PC-9 (cell line): Measurements from ENCODE around the gene ZNF467. TPM values are rescaled to one million over a fixed set of nuclear protein-coding genes. Genes with fewer than 3 reads are reported as not detected.

ENCODE experiments used
- BruUV-seq: library from RNA; stranded (reverse); fragments of 400-500 nt; replicated peaks from 2 replicates; lab custom pipeline; 2021; lab: Mats Ljungman, UMichigan
- CTCF ChIA-PET: fragments of 300-600 bp; sonication (Branson Sonifier 250); formaldehyde crosslinking; loops from one replicate; lab custom pipeline; 2022; ENCODE audit warnings: antibody characterized with exemption; lab: Charles Lee
- POLR2A ChIA-PET: fragments of 300-600 bp; sonication (Branson Sonifier 250); formaldehyde crosslinking; loops from one replicate; lab custom pipeline; 2022; ENCODE audit warnings: antibody characterized with exemption; ENCODE audit not compliant: unreplicated experiment; lab: Charles Lee
- DNase-seq, 2 experiments: peaks; one replicate each; pipeline versions ENCODE4 v3.0.0 to v3.0.0-alpha.2; 2015 to 2022; ENCODE audit warnings: mixed read lengths in 1 of 2
- H2AFZ ChIP-seq: fragments of 200-600 bp; sonication (generic); 2 replicates; pipeline ENCODE4 v1.8.1; 2017; ENCODE audit warnings: antibody characterized with exemption
- H3F3A ChIP-seq: fragments of 200-600 bp; sonication (generic); 2 replicates; pipeline ENCODE4 v1.8.1; 2017; ENCODE audit warnings: antibody characterized with exemption, mild to moderate bottlenecking, low read depth; ENCODE audit not compliant: insufficient read depth
- H3K27ac ChIP-seq: fragments of 200-600 bp; sonication (generic); 2 replicates; pipeline ENCODE4 v1.6.1; 2016; ENCODE audit warnings: mixed run types
- H3K27me3 ChIP-seq: fragments of 200-600 bp; sonication (generic); 2 replicates; pipeline ENCODE4 v1.6.1; 2016; ENCODE audit warnings: low read depth, mixed run types; ENCODE audit not compliant: insufficient read depth
- H3K36me3 ChIP-seq: fragments of 200-600 bp; sonication (generic); 2 replicates; pipeline ENCODE4 v1.6.1; 2016; ENCODE audit warnings: low read depth, mixed run types
- H3K4me1 ChIP-seq: fragments of 200-600 bp; sonication (generic); replicated peaks from 2 replicates; pipeline ENCODE4 v1.6.1; 2016; ENCODE audit warnings: mixed run types; ENCODE audit not compliant: insufficient read depth
- H3K4me2 ChIP-seq: fragments of 200-600 bp; sonication (generic); 2 replicates; pipeline ENCODE4 v1.6.1; 2017; ENCODE audit warnings: mixed run types
- H3K4me3 ChIP-seq: fragments of 200-600 bp; sonication (generic); 2 replicates; pipeline ENCODE4 v1.6.1; 2016; ENCODE audit warnings: mixed run types
- H3K79me2 ChIP-seq: fragments of 200-600 bp; sonication (generic); 2 replicates; pipeline ENCODE4 v1.6.1; 2017; ENCODE audit warnings: low read depth, mixed run types
- H3K9me2 ChIP-seq: fragments of 200-600 bp; sonication (generic); 2 replicates; pipeline ENCODE4 v1.8.1; 2017; ENCODE audit warnings: mild to moderate bottlenecking; ENCODE audit not compliant: insufficient read depth
- H3K9me3 ChIP-seq: fragments of 200-600 bp; sonication (generic); 2 replicates; pipeline ENCODE4 v1.8.1; 2016; ENCODE audit warnings: low read depth; ENCODE audit not compliant: insufficient read depth
- H4K20me1 ChIP-seq: fragments of 200-600 bp; sonication (generic); 2 replicates; pipeline ENCODE4 v1.8.1; 2017; ENCODE audit not compliant: insufficient read depth
- EZH2 ChIP-seq: fragments of 200-600 bp; sonication (generic); IDR thresholded peaks from 2 replicates; pipeline ENCODE4 v1.8.0; 2017; ENCODE audit warnings: antibody characterized with exemption, low read depth
- intact Hi-C: fragments of 100-400 bp; cut with micrococcal nuclease; formaldehyde crosslinking; loops from one replicate; pipeline ENCODE4 v1.10.0; 2022; ENCODE audit not compliant: unreplicated experiment
- total RNA-seq: library from RNA; stranded (reverse); gene quantifications from 2 replicates; pipeline ENCODE4 v1.2.3, GENCODE V29; 2021
- TF ChIP-seq, protein P1 (sequence below): fragments of 200-600 bp; sonication (generic); conservative IDR thresholded peaks from 2 replicates; pipeline ENCODE4 v1.6.1; 2017; ENCODE audit warnings: mixed run types, antibody characterized with exemption, mild to moderate bottlenecking, moderate library complexity

The ZNF467 gene
- total RNA-seq, 1 experiment from 2014 or later: 6.6 TPM

DNA sequence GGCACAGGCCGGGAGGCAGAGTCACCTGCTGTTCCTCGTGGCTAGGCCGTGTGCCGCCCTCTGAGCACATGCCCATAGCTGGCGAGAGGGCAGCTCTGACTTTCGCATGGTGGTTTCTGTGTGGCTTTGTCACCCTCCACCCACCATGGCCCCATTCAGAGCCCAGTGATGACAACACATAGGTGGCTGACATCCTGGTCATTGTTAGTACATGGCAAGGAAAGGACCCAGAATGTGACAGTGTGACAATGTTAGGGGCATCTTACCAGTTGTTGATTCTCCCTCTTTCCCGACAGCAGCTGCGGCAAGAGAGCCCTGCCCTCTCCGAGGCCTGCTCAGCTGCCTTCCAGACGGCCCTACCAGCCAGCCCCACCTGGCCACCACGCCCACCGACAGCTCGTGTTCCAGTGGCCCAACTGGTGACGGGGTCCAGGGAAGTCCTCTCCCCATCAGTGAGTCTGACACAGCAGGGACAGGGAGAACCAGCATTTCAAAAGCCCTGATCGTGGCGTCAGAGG lies 52.2 kb downstream of the ZNF467 start:
- H4K20me1 ChIP-seq: no peaks in the 10 kb centered on the region
- no peaks in the 10 kb centered on the region for H3K9me2 ChIP-seq
- H3K4me1 ChIP-seq: no peaks in the 10 kb centered on the region
- H3K79me2 ChIP-seq: no peaks in the 10 kb centered on the region; the same call in 1 of the 2 replicates
- H3K4me2 ChIP-seq: no peak overlapping the region
- no peak for DNase-seq
- TF ChIP-seq EZH2: no peak
- TF ChIP-seq, protein P1, sequence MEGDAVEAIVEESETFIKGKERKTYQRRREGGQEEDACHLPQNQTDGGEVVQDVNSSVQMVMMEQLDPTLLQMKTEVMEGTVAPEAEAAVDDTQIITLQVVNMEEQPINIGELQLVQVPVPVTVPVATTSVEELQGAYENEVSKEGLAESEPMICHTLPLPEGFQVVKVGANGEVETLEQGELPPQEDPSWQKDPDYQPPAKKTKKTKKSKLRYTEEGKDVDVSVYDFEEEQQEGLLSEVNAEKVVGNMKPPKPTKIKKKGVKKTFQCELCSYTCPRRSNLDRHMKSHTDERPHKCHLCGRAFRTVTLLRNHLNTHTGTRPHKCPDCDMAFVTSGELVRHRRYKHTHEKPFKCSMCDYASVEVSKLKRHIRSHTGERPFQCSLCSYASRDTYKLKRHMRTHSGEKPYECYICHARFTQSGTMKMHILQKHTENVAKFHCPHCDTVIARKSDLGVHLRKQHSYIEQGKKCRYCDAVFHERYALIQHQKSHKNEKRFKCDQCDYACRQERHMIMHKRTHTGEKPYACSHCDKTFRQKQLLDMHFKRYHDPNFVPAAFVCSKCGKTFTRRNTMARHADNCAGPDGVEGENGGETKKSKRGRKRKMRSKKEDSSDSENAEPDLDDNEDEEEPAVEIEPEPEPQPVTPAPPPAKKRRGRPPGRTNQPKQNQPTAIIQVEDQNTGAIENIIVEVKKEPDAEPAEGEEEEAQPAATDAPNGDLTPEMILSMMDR: no peak
- H3K4me3 ChIP-seq: no peak overlapping the region
- intact Hi-C loops: no loop called here
- CTCF ChIA-PET: no interaction called here
- POLR2A ChIA-PET: no interaction called here
- no peak overlapping the region for H3K27ac ChIP-seq
- H2AFZ ChIP-seq: no peak overlapping the region
- H3K9me3 ChIP-seq: no peaks in the 10 kb centered on the region
- H3F3A ChIP-seq: no peaks in the 10 kb centered on the region
- H3K36me3 ChIP-seq: no peaks in the 10 kb centered on the region
- no peaks in the 10 kb centered on the region for H3K27me3 ChIP-seq
- BruUV-seq: no TSS peak

DNA sequence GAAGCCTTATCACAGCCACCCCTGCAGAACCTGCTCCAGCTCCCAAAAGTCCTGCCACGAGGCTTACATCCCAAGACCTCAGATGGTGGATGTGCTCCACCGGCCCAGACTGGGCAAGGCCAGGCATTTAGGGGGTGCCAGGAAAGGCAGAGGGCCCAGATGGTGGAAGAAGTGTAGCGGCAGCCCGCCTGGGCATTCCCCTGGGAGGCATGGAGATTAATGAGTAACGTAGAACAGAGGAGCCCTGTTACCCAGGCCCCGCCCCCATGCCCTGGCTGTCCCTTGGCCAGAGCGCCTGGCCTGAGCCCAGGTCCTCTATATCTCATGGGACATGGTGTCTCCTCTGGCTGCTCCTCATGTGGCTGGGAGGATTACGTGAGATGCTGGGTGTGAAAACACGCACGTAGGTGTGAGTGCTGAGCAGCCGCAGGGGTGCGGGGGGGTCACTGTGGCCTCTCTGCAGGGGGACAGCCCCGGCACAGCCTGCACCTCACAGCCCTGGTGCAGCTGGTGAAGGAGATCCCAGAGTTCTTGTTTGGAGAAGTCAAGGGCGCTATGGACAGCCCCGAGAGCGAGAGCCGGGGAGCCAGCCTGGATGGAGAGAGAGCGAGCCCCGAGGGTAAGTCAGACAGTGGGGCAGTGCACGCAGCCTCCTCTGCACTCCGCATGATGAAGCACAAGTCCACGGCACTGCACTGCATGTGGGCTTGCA lies 52.9 kb downstream of the ZNF467 start:
- CTCF ChIA-PET: no interaction called here
- H3K4me3 ChIP-seq: no peak overlapping the region
- DNase-seq: no peak

DNA sequence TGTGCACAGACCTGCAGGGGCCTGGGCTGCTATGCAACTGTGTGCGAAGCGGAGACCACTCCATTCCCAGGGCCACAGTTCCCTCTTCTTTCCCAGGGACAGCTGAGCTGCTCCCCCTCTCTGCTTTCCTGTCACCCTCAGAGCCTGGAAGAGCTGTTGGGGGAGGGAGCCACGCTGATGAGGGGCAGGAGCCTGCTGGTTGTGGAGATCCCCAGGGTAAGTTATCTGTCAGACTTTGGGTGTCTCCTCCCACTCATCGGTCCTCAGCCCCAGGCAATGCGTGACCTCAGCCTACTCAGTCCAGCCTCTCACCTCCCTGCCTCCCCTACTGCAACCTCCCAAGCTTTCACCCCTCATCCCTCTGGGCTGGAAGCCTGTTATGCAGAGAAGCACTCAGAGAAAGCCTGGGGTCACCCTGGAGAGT lies 53.5 kb downstream of the ZNF467 start:
- intact Hi-C loops: loop anchor here (10.0 kb wide), 1 partner anchor 95 kb away; no protein-coding TSS in a partner anchor
- H4K20me1 ChIP-seq: no peaks in the 10 kb centered on the region
- no peak overlapping the region for H3K4me2 ChIP-seq
- no peaks in the 10 kb centered on the region for H3K36me3 ChIP-seq
- H3K79me2 ChIP-seq: no peaks in the 10 kb centered on the region; the same call in 1 of the 2 replicates
- no peak overlapping the region for H3K4me3 ChIP-seq
- TF ChIP-seq EZH2: no peak
- TF ChIP-seq, protein P1: no peak
- DNase-seq: no peak
- no peaks in the 10 kb centered on the region for H3K9me3 ChIP-seq
- no peak overlapping the region for H3K27ac ChIP-seq
- BruUV-seq: no TSS peak
- H3F3A ChIP-seq: no peaks in the 10 kb centered on the region
- CTCF ChIA-PET: no interaction called here
- H2AFZ ChIP-seq: no peak overlapping the region
- POLR2A ChIA-PET: no interaction called here
- no peaks in the 10 kb centered on the region for H3K9me2 ChIP-seq
- H3K4me1 ChIP-seq: peaks cover 9% of the 10 kb centered on the region
- no peaks in the 10 kb centered on the region for H3K27me3 ChIP-seq

More for the DNA sequence above, 52.9 kb downstream of the ZNF467 start:
- no peaks in the 10 kb centered on the region for H3K9me2 ChIP-seq
- no peaks in the 10 kb centered on the region for H3F3A ChIP-seq
- H3K27me3 ChIP-seq: no peaks in the 10 kb centered on the region
- no peaks in the 10 kb centered on the region for H4K20me1 ChIP-seq
- TF ChIP-seq, protein P1: no peak
- no peak for TF ChIP-seq EZH2
- intact Hi-C loops: no loop called here
- no peaks in the 10 kb centered on the region for H3K36me3 ChIP-seq
- POLR2A ChIA-PET: no interaction called here
- no peak overlapping the region for H3K4me2 ChIP-seq
- BruUV-seq: no TSS peak
- no peaks in the 10 kb centered on the region for H3K9me3 ChIP-seq
- peaks cover 6% of the 10 kb centered on the region for H3K4me1 ChIP-seq
- no peaks in the 10 kb centered on the region; the same call in 1 of the 2 replicates for H3K79me2 ChIP-seq
- H3K27ac ChIP-seq: no peak overlapping the region
- H2AFZ ChIP-seq: no peak overlapping the region
